Brain (organoid and tissue), 1 donor: ENCODE data around the gene LARP6. TPM values are rescaled to one million over a fixed set of nuclear protein-coding genes. Genes with fewer than 3 reads are reported as not detected.

Source experiments
- polyA plus RNA-seq: library from polyadenylated mRNA; stranded (reverse); fragments of 350-450 nt; fragmentation: Illumina TruSeq; extraction: RNeasy Lipid Tissue Mini Kit (QIAGEN cat#74804); gene quantifications from one replicate; pipeline ENCODE4 v1.2.3, GENCODE V29; 2015; ENCODE audit warnings: low read depth, low replicate concordance; ENCODE audit not compliant: insufficient read depth

Gene LARP6
- polyA plus RNA-seq, 1 donor from 2014 or later = 52.1 TPM

Other genes starting within 250 kb of the LARP6 start
- gene UACA, start 90.6 kb downstream of the LARP6 start, polyA plus RNA-seq = 2.5 TPM
- 5.5 TPM for gene THAP10, start 38.3 kb upstream of the LARP6 start, polyA plus RNA-seq
- 13.8 TPM for gene LRRC49, start 38.7 kb upstream of the LARP6 start, polyA plus RNA-seq